Measurements from ENCODE around the gene IRF3.

IRF3 gene

DNA sequence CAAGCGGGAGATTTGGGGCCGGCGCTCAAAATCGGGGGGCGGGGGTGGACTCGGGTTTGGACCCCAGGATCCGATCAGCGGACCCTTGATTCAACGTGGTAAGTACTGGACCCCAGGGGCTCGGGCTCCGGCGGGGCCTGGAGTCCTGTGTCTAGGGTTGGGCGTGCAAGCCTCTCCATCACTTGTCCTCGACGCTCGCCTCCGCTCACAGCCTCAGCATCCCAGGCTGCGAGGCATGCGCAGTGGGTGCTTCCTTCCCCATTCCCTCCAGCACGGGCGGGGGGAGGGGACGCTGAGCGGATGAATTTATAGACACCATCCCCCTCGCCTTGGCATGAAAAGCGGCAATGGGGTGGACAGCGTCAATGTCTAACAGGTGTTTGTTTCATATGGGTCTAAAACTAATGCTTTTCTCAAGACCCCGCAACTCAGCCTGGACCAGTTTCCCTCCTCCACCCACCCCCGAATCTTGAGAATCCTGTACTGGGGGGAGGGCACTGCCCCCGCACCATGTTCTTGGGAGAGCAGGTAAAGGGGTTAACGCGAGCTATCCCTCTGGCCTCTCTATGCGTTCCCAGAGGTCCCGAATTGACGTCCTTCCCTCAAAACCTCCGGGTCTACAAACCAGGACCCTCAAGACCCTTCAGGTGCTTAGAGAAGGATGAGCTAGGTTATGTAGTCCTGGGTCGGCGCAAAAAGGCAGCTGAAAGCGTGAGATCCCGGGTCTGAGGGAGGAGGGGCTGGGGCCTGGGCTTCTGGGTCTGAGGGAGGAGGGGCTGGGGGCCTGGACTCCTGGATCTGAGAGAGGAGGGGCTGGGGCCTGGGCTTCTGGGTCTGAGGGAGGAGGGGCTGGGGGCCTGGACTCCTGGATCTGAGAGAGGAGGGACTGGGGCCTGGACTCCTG, 25.8 kb upstream of the IRF3 start:
- peaks cover 9% of the 10 kb centered on the region for H3K4me1 ChIP-seq (ENCODE audit: control insufficient read depth, low read length)
- H3F3A ChIP-seq (ENCODE audit: control insufficient read depth, insufficient read depth), result no peaks in the 10 kb centered on the region; the same call in 1 of the 2 replicates
- TF ChIP-seq, protein P1, sequence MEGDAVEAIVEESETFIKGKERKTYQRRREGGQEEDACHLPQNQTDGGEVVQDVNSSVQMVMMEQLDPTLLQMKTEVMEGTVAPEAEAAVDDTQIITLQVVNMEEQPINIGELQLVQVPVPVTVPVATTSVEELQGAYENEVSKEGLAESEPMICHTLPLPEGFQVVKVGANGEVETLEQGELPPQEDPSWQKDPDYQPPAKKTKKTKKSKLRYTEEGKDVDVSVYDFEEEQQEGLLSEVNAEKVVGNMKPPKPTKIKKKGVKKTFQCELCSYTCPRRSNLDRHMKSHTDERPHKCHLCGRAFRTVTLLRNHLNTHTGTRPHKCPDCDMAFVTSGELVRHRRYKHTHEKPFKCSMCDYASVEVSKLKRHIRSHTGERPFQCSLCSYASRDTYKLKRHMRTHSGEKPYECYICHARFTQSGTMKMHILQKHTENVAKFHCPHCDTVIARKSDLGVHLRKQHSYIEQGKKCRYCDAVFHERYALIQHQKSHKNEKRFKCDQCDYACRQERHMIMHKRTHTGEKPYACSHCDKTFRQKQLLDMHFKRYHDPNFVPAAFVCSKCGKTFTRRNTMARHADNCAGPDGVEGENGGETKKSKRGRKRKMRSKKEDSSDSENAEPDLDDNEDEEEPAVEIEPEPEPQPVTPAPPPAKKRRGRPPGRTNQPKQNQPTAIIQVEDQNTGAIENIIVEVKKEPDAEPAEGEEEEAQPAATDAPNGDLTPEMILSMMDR (IDR thresholded peaks at IDR 0.05; ENCODE audit: low read depth, low read length, poor library complexity, severe bottlenecking), result no peak
- no peak for TF ChIP-seq EZH2phosphoT487 (IDR thresholded peaks at IDR 0.05; ENCODE audit: borderline replicate concordance, low read length)
- H3K4me3 ChIP-seq (ENCODE audit: low read length), result no peak overlapping the region
- H3K9me3 ChIP-seq (ENCODE audit: control insufficient read depth, insufficient read depth, low read length), result no peaks in the 10 kb centered on the region
- H3K27ac ChIP-seq (ENCODE audit: low read depth, low read length), result no peak overlapping the region
- no peaks in the 10 kb centered on the region for H3K79me2 ChIP-seq (ENCODE audit: control insufficient read depth, low read length)
- H3K4me2 ChIP-seq (ENCODE audit: low read length), result no peak overlapping the region
- H3K9me2 ChIP-seq (replicated peaks; ENCODE audit: control insufficient read depth, low read length), result no peaks in the 10 kb centered on the region
- peaks cover 40% of the 10 kb centered on the region for H3K36me3 ChIP-seq (ENCODE audit: control insufficient read depth, low read length)
- no peaks in the 10 kb centered on the region for H4K20me1 ChIP-seq (ENCODE audit: control insufficient read depth, insufficient read depth, low read depth, low read length)
- no peaks in the 10 kb centered on the region for H3K27me3 ChIP-seq (ENCODE audit: control insufficient read depth, low read length)

GRCh38 chr19:49690656-49691242, 25.1 kb upstream of the IRF3 start, which contains the start of gene CPT1C:
Gene CPT1C (plus strand): TSS chr19:49691116. CDS start chr19:49692253, 1,137 bp downstream.
- H3K9me2 ChIP-seq (replicated peaks; ENCODE audit: control insufficient read depth, low read length), result no peaks in the 10 kb centered on the region
- H3K4me2 ChIP-seq (ENCODE audit: low read length), result no peak within 1 kb of the TSS
- H3K36me3 ChIP-seq (ENCODE audit: control insufficient read depth, low read length), result peaks cover 47% of the 10 kb centered on the region
- peaks cover 3% of the 10 kb centered on the region; the same call in 1 of the 2 replicates for H4K20me1 ChIP-seq (ENCODE audit: control insufficient read depth, insufficient read depth, low read depth, low read length)
- no peaks in the 10 kb centered on the region; the same call in 1 of the 2 replicates for H3F3A ChIP-seq (ENCODE audit: control insufficient read depth, insufficient read depth)
- no peak within 1 kb of the TSS for H3K4me3 ChIP-seq (ENCODE audit: low read length)
- TF ChIP-seq EZH2phosphoT487 (IDR thresholded peaks at IDR 0.05; ENCODE audit: borderline replicate concordance, low read length), result no peak
- TF ChIP-seq, protein P1 (IDR thresholded peaks at IDR 0.05; ENCODE audit: low read depth, low read length, poor library complexity, severe bottlenecking), result no peak
- H3K4me1 ChIP-seq (ENCODE audit: control insufficient read depth, low read length), result peaks cover 9% of the 10 kb centered on the region
- no peak within 1 kb of the TSS for H3K27ac ChIP-seq (ENCODE audit: low read depth, low read length)
- H3K27me3 ChIP-seq (ENCODE audit: control insufficient read depth, low read length), result no peaks in the 10 kb centered on the region
- no peaks in the 10 kb centered on the region for H3K79me2 ChIP-seq (ENCODE audit: control insufficient read depth, low read length)
- no peaks in the 10 kb centered on the region for H3K9me3 ChIP-seq (ENCODE audit: control insufficient read depth, insufficient read depth, low read length)

DNA sequence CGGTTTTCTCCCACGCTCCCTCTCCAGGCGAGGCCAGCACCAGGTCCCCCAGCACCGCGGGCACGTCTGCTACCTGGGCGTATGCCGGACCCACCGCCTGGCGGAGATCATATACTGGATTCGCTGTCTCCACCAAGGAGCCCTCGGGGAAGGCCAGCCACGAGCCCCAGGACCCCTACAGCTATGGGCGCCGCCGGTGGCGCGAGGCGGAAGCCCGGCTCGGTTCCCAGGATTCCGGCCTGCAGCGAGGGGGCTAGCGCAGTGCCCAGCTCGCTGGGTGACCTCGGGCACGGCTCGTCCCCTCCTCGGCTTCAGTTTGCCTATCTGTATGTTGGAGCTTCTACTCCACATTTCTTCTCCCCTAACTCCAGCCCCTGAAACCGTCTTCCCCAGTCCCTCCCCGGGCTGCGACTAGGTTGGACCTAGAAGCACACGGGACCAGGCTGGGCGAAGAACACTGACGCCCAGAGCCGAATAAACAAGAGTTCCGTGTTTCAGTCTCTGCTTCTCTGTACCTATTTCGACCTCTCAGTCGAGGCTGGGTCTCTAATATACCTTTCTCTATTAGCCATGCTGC, 24.5 kb upstream of the IRF3 start:
- H3K4me3 ChIP-seq (ENCODE audit: low read length), result no peak overlapping the region
- no peaks in the 10 kb centered on the region for H3K27me3 ChIP-seq (ENCODE audit: control insufficient read depth, low read length)
- no peaks in the 10 kb centered on the region for H3K9me2 ChIP-seq (replicated peaks; ENCODE audit: control insufficient read depth, low read length)
- H3F3A ChIP-seq (ENCODE audit: control insufficient read depth, insufficient read depth), result no peaks in the 10 kb centered on the region; the same call in 1 of the 2 replicates
- no peak overlapping the region for H3K27ac ChIP-seq (ENCODE audit: low read depth, low read length)
- peaks cover 53% of the 10 kb centered on the region for H3K36me3 ChIP-seq (ENCODE audit: control insufficient read depth, low read length)
- no peaks in the 10 kb centered on the region for H3K79me2 ChIP-seq (ENCODE audit: control insufficient read depth, low read length)
- no peaks in the 10 kb centered on the region for H3K9me3 ChIP-seq (ENCODE audit: control insufficient read depth, insufficient read depth, low read length)
- H3K4me1 ChIP-seq (ENCODE audit: control insufficient read depth, low read length), result peaks cover 9% of the 10 kb centered on the region
- no peak overlapping the region for H3K4me2 ChIP-seq (ENCODE audit: low read length)
- TF ChIP-seq EZH2phosphoT487 (IDR thresholded peaks at IDR 0.05; ENCODE audit: borderline replicate concordance, low read length), result no peak
- TF ChIP-seq, protein P1 (IDR thresholded peaks at IDR 0.05; ENCODE audit: low read depth, low read length, poor library complexity, severe bottlenecking), result no peak
- H4K20me1 ChIP-seq (ENCODE audit: control insufficient read depth, insufficient read depth, low read depth, low read length), result peaks cover 3% of the 10 kb centered on the region; the same call in 1 of the 2 replicates

All from DOHH2 (cell line).